AG04449 (cell line): ENCODE data around the gene PROX1.

Experiments
- CTCF ChIA-PET: fragments of 350-600 bp; formaldehyde crosslinking; extraction: SDS; loops from one replicate; lab custom pipeline; 2021; ENCODE audit warnings: antibody characterized with exemption; lab: Yijun Ruan, JAX
- POLR2A ChIA-PET: fragments of 400-600, 350-600 bp; formaldehyde crosslinking; extraction: SDS; loops from one replicate; lab custom pipeline; 2020; ENCODE audit warnings: antibody characterized with exemption, inconsistent platforms; lab: Yijun Ruan, JAX
- DNase-seq: peaks from one replicate; pipeline ENCODE4 v3.0.0-alpha.2; 2010; ENCODE audit warnings: low read depth, low spot score
- H3K4me3 ChIP-seq: 2 replicates; pipeline ENCODE4 v1.5.1; 2011; ENCODE audit warnings: low read depth, mild to moderate bottlenecking, control low read depth, low read length
- TF ChIP-seq, protein P1 (sequence below): IDR thresholded peaks from one replicate; pipeline ENCODE4 v1.5.1; 2011; ENCODE audit warnings: mild to moderate bottlenecking, moderate library complexity, low read length, control low read depth, inconsistent platforms; ENCODE audit not compliant: insufficient read depth; ENCODE audit errors: missing control alignments

The PROX1 gene

DNA sequence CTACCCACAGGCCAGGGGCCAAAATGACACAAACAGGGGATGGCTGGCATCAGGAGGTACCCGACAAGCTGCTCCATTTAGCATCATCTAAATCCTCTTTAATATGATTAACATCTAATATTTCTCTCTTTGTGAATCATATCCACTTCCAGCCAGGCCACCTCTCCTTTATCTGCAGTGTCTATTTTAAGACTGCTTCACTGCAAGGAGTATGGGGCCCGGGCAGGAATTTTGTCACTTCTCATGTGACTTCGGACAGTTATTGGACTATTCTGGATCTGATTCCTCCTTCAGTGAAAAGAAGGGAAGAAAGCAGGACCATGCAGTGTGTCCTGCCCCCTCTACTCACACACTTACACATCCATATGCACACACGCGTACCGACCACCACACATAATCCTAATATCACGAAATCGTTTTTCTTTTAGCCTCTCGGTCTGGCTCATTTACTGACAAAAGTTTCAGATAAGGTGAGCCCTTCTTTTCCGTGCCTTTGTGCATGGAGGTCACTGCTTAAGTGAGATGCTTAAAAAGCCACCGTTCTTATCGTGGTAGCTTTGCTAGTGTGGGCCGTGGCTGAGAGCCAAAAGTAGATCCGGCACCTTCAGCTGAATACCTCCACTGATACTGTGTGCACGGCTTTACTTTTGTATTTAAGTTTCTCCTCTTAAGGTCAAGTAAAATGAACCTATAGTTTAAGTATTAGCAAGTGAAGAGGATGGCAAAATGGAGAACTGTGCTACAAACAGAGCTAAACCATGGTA, 26.0 kb downstream of the PROX1 start:
- no peak for DNase-seq
- POLR2A ChIA-PET: no interaction called here
- H3K4me3 ChIP-seq: no peak overlapping the region
- CTCF ChIA-PET: no interaction called here
- TF ChIP-seq, protein P1, sequence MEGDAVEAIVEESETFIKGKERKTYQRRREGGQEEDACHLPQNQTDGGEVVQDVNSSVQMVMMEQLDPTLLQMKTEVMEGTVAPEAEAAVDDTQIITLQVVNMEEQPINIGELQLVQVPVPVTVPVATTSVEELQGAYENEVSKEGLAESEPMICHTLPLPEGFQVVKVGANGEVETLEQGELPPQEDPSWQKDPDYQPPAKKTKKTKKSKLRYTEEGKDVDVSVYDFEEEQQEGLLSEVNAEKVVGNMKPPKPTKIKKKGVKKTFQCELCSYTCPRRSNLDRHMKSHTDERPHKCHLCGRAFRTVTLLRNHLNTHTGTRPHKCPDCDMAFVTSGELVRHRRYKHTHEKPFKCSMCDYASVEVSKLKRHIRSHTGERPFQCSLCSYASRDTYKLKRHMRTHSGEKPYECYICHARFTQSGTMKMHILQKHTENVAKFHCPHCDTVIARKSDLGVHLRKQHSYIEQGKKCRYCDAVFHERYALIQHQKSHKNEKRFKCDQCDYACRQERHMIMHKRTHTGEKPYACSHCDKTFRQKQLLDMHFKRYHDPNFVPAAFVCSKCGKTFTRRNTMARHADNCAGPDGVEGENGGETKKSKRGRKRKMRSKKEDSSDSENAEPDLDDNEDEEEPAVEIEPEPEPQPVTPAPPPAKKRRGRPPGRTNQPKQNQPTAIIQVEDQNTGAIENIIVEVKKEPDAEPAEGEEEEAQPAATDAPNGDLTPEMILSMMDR: no peak

- no peak for DNase-seq
- ChIA-PET POLR2A (no interaction called here), CTCF (no interaction called here)
- no peak overlapping the region for H3K4me3 ChIP-seq
- TF ChIP-seq, protein P1: no peak
Measured at GRCh38 chr1:214014730-214015129, 27.0 kb downstream of the PROX1 start.

DNA sequence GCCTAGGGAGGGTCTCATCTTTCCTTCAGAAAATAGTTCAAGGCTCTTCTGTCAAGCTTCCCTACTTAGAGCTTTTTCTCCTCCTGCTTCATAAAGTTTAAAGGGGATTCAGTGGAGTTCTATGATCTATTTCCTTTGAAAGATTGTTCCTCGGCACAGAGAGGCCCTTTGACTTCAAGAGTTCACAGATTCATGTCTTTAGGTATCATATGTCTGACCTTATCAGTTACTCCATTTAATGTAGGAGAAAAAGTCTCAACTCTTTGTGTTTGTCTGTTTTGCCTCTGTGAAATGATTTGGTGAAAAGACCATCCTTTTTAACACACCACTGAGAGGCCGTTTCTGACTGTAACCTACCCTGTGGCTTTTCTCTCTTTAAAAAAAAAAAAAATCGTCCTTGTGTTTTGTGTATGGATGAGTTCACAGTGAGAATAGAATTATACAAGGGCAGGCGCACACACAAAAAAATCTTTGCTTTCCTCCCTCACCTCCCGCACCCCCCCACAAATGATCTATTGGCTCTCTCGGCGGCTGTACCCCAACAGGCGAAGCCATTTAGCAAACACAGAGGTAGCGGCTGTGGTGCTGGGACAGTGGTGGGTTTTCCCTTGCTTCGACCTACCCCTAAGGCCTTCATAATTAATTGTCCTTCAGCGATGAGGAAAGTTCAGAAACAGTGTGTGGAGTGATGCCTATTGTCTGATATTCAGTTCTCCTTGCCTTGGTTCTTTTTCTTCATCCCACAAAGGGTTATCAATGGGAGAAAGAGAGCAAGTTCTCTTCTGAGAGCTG, 29.6 kb downstream of the PROX1 start:
- ChIA-PET POLR2A (no interaction called here), CTCF (no interaction called here)

GRCh38 chr1:214018386-214019268, 30.9 kb downstream of the PROX1 start:
- TF ChIP-seq, protein P1: no peak

More for the DNA sequence above, 29.6 kb downstream of the PROX1 start:
- TF ChIP-seq, protein P1: no peak
- no peak for DNase-seq
- no peak overlapping the region for H3K4me3 ChIP-seq

DNA sequence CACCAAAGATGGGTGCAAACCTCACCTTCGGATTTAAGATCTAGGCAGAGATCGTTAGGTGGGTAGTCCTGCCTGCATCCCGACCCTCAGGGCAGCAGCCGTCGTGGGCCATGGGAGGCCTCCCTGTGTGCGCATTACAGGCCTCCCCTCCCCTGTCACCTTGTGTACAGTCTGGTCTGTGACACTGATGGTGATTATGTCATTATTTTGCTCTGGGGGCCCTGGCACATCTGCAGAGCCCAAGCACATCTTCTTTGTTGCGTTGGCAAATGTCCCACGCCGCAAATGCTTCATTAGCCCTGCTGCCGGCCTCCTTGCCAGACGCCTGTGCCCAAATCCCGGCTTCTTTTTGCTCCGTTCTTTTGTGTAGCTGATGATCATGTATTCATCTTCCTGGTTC, 31.7 kb downstream of the PROX1 start:
- H3K4me3 ChIP-seq: no peak overlapping the region
- no peak for DNase-seq
- TF ChIP-seq, protein P1: no peak
- ChIA-PET CTCF (no interaction called here), POLR2A (no interaction called here)

More at GRCh38 chr1:214018386-214019268, 30.9 kb downstream of the PROX1 start:
- DNase-seq: no peak
- ChIA-PET POLR2A (no interaction called here), CTCF (no interaction called here)
- no peak overlapping the region for H3K4me3 ChIP-seq

DNA sequence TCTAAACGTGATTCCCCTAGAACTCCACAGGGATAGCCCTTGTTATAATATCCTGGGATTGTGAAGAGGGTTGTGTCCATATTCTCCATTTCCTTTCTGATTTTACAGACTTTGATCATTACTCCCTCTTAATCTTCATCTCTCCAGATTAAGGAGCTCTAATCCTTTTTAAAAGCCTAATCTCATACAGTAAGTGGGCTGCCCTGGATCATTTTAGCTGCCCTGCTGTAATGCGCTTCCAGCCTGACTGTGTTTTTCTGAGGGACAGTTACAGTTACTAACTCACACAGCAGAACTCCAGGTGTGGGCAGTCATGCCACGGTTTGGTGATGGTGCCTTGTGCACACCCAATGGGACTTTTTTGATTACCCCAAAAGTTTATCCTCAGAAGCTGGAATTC, 33.5 kb downstream of the PROX1 start:
- DNase-seq: no peak
- TF ChIP-seq, protein P1: no peak
- ChIA-PET POLR2A (no interaction called here), CTCF (no interaction called here)
- H3K4me3 ChIP-seq: no peak overlapping the region
